Upper lobe of left lung (tissue), 6 donors: ENCODE results near the gene NDST3. TPM values are rescaled to one million over a fixed set of nuclear protein-coding genes. Genes with fewer than 3 reads are reported as not detected.
A peak's percentile ranks its signal among the peaks of the same experiment; 100 is the strongest.
"Not testable (repeated sequence)": the region's sequence is repeated elsewhere in the genome, so short reads cannot be mapped to it uniquely, and the experiment has no call there.

Experiments used
- ATAC-seq, 2 donors: fragments of 200-7000 bp; cut with Tn5 transposase; one replicate each; pipeline ENCODE4 v1.9.1; 2022; ENCODE audit warnings: mild to moderate bottlenecking in 2 of 2, moderate library complexity in 2 of 2; ENCODE audit not compliant: low FRiP score in 2 of 2
- DNase-seq, 2 donors: peaks; one replicate each; pipeline ENCODE4 v3.0.0-alpha.2; 2019 to 2020
- H3K27ac ChIP-seq, 4 donors: fragments of 200-600 bp; sonication (generic); one replicate each; pipeline ENCODE4 v1.5.1; 2016 to 2019
- H3K27me3 ChIP-seq, 4 donors: fragments of 200-600 bp; sonication (generic); one replicate each; pipeline ENCODE4 v1.5.1; 2017 to 2019
- H3K36me3 ChIP-seq, 4 donors: fragments of 200-600 bp; sonication (generic); one replicate each; pipeline ENCODE4 v1.5.1; 2016 to 2019
- H3K4me1 ChIP-seq, 4 donors: fragments of 200-600 bp; sonication (generic); one replicate each; pipeline ENCODE4 v1.5.1; 2018 to 2019
- H3K4me3 ChIP-seq, 4 donors: fragments of 200-600 bp; sonication (generic); one replicate each; pipeline ENCODE4 v1.5.1; 2017 to 2019; ENCODE audit warnings: mild to moderate bottlenecking in 2 of 4, moderate library complexity in 1 of 4
- H3K9me3 ChIP-seq, 4 donors: fragments of 200-600 bp; sonication (generic); one replicate each; pipeline ENCODE4 v1.5.1; 2018 to 2019
- CTCF ChIP-seq, 6 experiments: fragments of 450-650 bp in 4 of 6; fragments of 200-600 bp in 2 of 6; sonication (generic) in 2 of 6; IDR thresholded peaks; one replicate each; pipeline ENCODE4 v1.5.1; 2016 to 2019; ENCODE audit warnings: antibody characterized with exemption in 6 of 6
- EP300 ChIP-seq, 4 donors: sonication (generic); formaldehyde crosslinking; IDR thresholded peaks; one replicate each; pipeline ENCODE4 v1.5.1; 2017; ENCODE audit warnings: antibody characterized with exemption in 4 of 4, control low read depth in 2 of 4
- POLR2A ChIP-seq, 4 donors: fragments of 450-650 bp; IDR thresholded peaks; one replicate each; pipeline ENCODE4 v1.5.1; 2016 to 2017; ENCODE audit warnings: antibody characterized with exemption in 4 of 4, mild to moderate bottlenecking in 2 of 4
- POLR2AphosphoS5 ChIP-seq, 2 donors: sonication (generic); formaldehyde crosslinking; IDR thresholded peaks; one replicate each; pipeline ENCODE4 v1.5.1; 2017; ENCODE audit warnings: antibody characterized with exemption in 2 of 2
- WGBS, 2 donors: methylation state at CpG; one replicate each; pipeline ENCODE4 v1.1.5; 2017 to 2018; 5-methylcytosine and 5-hydroxymethylcytosine counted together
- total RNA-seq, 6 donors: library from RNA; depleted of rRNA in 4 of 6; stranded (reverse); fragments of >200 nt in 4 of 6; gene quantifications; one replicate each; pipeline versions ENCODE4 v1.1.0 to v1.2.1, GENCODE V29; 2016 to 2021
- donor health status: DM: no; HTN: no; CAD: no; lungs with moderate emphysema.
- donor health status: DM: no; HTN: yes; CAD: no; lungs with severe emphysema.

The NDST3 gene
- total RNA-seq, 6 donors from 2014 or later: 0.11 to 0.13 TPM; not detected in 4

- 95 to 97% methylated on average over 2 of the region's 2 CpGs for WGBS, 2 donors
- DNase-seq: no peak
These were observed 226.0 kb downstream of the NDST3 start for GRCh38 chr4:118260309-118260708.

DNA sequence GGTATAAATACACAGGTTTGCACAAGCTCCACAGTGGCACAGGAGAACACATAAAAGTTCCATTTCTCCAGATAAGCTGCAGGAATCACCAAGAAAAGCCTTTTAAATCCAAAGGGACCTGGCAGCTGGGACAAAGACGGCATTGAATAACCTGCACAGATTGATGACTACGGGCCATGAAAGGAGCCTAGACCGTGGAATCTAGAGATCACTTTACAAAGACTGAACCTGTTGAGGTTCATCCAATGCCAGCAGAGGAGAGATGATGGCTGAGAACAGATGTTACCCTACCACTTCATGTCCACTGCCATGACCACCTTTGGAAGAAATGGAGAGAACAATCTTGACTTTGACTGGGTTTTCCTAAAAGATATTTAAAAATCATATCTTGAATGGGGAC lies 229.8 kb downstream of the NDST3 start:
- TF ChIP-seq CTCF (IDR thresholded peaks at IDR 0.05): no peak
- TF ChIP-seq POLR2A (IDR thresholded peaks at IDR 0.05): no peak
- TF ChIP-seq EP300 (IDR thresholded peaks at IDR 0.05): no peak
- no peak for TF ChIP-seq POLR2AphosphoS5 (IDR thresholded peaks at IDR 0.05)
- H3K4me3 ChIP-seq: no peak overlapping the region
- peaks cover 0 to 9% (median 0%) of the 10 kb centered on the region in 4 donors for H3K4me1 ChIP-seq
- WGBS, 2 donors: 93 to 96% methylated on average over 3 of the region's 3 CpGs
- DNase-seq (no peak), ATAC-seq (no peak)
- H3K27ac ChIP-seq: no peak overlapping the region
- H3K9me3 ChIP-seq: no peaks in the 10 kb centered on the region
- H3K27me3 ChIP-seq: no peaks in the 10 kb centered on the region
- H3K36me3 ChIP-seq: no peaks in the 10 kb centered on the region

More at GRCh38 chr4:118260309-118260708, 226.0 kb downstream of the NDST3 start:
- H3K4me1 ChIP-seq: peaks cover 0 to 3% (median 0%) of the 10 kb centered on the region in 4 donors
- no peak for ATAC-seq
- no peak overlapping the region for H3K4me3 ChIP-seq
- H3K36me3 ChIP-seq: no peaks in the 10 kb centered on the region
- no peak for TF ChIP-seq POLR2AphosphoS5 (IDR thresholded peaks at IDR 0.05)
- no peak for TF ChIP-seq CTCF (IDR thresholded peaks at IDR 0.05)
- no peak for TF ChIP-seq POLR2A (IDR thresholded peaks at IDR 0.05)
- TF ChIP-seq EP300 (IDR thresholded peaks at IDR 0.05): no peak
- no peak overlapping the region for H3K27ac ChIP-seq
- no peaks in the 10 kb centered on the region for H3K27me3 ChIP-seq
- H3K9me3 ChIP-seq: no peaks in the 10 kb centered on the region

- Histone ChIP-seq H3K4me3 (peak overlapping the region in 3 of 4 donors; percentile 52 to 68 (median 63)), H3K27me3 (no peaks in the 10 kb centered on the region), H3K4me1 (peaks cover 0 to 9% (median 0%) of the 10 kb centered on the region in 4 donors), H3K9me3 (no peaks in the 10 kb centered on the region), H3K27ac (no peak overlapping the region), H3K36me3 (no peaks in the 10 kb centered on the region)
- TF ChIP-seq EP300 (IDR thresholded peaks at IDR 0.05): no peak
- TF ChIP-seq POLR2AphosphoS5 (IDR thresholded peaks at IDR 0.05): no peak
- no peak for TF ChIP-seq CTCF (IDR thresholded peaks at IDR 0.05)
- no peak for TF ChIP-seq POLR2A (IDR thresholded peaks at IDR 0.05)
- WGBS, 2 donors: 34 to 37% methylated on average over 10 to 45 of the region's 64 CpGs
- DNase-seq (peak in 1 of 2 donors; percentile 90), ATAC-seq (peak in 1 of 2 donors; percentile 67)
These were observed 231.2 kb downstream of the NDST3 start for GRCh38 chr4:118265312-118266144.

DNA sequence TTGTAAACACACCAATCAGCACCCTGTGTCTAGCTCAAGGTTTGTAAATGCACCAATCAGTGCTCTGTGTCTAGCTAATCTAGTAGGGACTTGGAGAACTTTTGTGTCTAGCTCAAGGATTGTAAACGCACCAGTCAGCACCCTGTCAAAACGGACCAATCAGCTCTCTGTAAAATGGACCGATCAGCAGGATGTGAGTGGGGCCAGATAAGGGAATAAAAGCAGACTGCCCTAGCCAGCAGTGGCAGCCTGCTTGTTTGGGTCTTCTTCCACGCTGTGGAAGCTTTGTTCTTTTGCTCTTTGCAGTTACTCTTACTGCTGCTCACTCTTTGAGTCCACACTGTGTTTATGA lies 231.8 kb downstream of the NDST3 start:
- not testable (repeated sequence) for H3K36me3 ChIP-seq, H3K9me3 ChIP-seq, DNase-seq, H3K4me3 ChIP-seq, H3K4me1 ChIP-seq, ATAC-seq, H3K27me3 ChIP-seq, H3K27ac ChIP-seq
- WGBS, 2 donors: 83 to 84% methylated on average over 4 of the region's 4 CpGs

- Histone ChIP-seq H3K4me3 (no peak overlapping the region), H3K36me3 (no peaks in the 10 kb centered on the region), H3K9me3 (no peaks in the 10 kb centered on the region), H3K27me3 (no peaks in the 10 kb centered on the region), H3K4me1 (peaks cover 0 to 9% (median 0%) of the 10 kb centered on the region in 4 donors), H3K27ac (no peak overlapping the region)
- DNase-seq (no peak), ATAC-seq (no peak)
- TF ChIP-seq POLR2AphosphoS5 (IDR thresholded peaks at IDR 0.05) (no peak), POLR2A (IDR thresholded peaks at IDR 0.05) (no peak), EP300 (IDR thresholded peaks at IDR 0.05) (no peak), CTCF (IDR thresholded peaks at IDR 0.05) (no peak)
- WGBS, 2 donors: 72 to 94% methylated on average over 3 of the region's 3 CpGs
These were observed 234.5 kb downstream of the NDST3 start for GRCh38 chr4:118268780-118269179.
